Neuronal stem cell (in vitro differentiated cells): ENCODE measurements around the gene GGT6.
A peak's percentile ranks its signal among the peaks of the same experiment; 100 is the strongest.
"Not testable (repeated sequence)": the region's sequence is repeated elsewhere in the genome, so short reads cannot be mapped to it uniquely, and the experiment has no call there.

Experiments used
- DNase-seq: peaks from one replicate; pipeline ENCODE4 v3.0.0-alpha.2; 2013; ENCODE audit warnings: low spot score
- H2AFZ ChIP-seq: one replicate; pipeline ENCODE4 v1.6.1; 2013; ENCODE audit warnings: mild to moderate bottlenecking, low read length, inconsistent platforms
- H2AK5ac ChIP-seq: 2 replicates; pipeline ENCODE4 v1.6.1; 2013; ENCODE audit warnings: low read depth, mild to moderate bottlenecking, inconsistent platforms, low read length, moderate library complexity, mixed read lengths
- H2BK120ac ChIP-seq: 2 replicates; pipeline ENCODE4 v1.6.1; 2013; ENCODE audit warnings: low read depth, mild to moderate bottlenecking, inconsistent platforms, low read length, moderate library complexity, mixed read lengths
- H2BK12ac ChIP-seq: one replicate; pipeline ENCODE4 v1.6.1; 2013; ENCODE audit warnings: low read length, inconsistent platforms
- H2BK15ac ChIP-seq: 2 replicates; pipeline ENCODE4 v1.6.1; 2013; ENCODE audit warnings: mild to moderate bottlenecking, low read length, inconsistent platforms, mixed read lengths
- H2BK5ac ChIP-seq: one replicate; pipeline ENCODE4 v1.6.1; 2013; ENCODE audit warnings: inconsistent platforms, mild to moderate bottlenecking, low read length, moderate library complexity
- H3K14ac ChIP-seq: one replicate; pipeline ENCODE4 v1.6.1; 2013; ENCODE audit warnings: low read length, inconsistent platforms
- H3K18ac ChIP-seq: 2 replicates; pipeline ENCODE4 v1.6.1; 2013; ENCODE audit warnings: low read length, inconsistent platforms
- H3K23ac ChIP-seq: 2 replicates; pipeline ENCODE4 v1.6.1; 2013; ENCODE audit warnings: low read depth, mild to moderate bottlenecking, mixed read lengths, low read length, inconsistent platforms; ENCODE audit not compliant: poor library complexity
- H3K27ac ChIP-seq: replicated peaks from 3 replicates; pipeline ENCODE4 v1.5.1; 2013; ENCODE audit warnings: low read length, inconsistent platforms
- H3K27me3 ChIP-seq, 3 experiments: 2 replicates each; pipeline ENCODE4 v1.6.1; 2013; ENCODE audit warnings: low read length in 3 of 3, mild to moderate bottlenecking in 2 of 3, inconsistent platforms in 1 of 3, low read depth in 1 of 3, mixed read lengths in 1 of 3, moderate library complexity in 1 of 3; ENCODE audit not compliant: control insufficient read depth in 3 of 3, insufficient read depth in 3 of 3
- H3K36me3 ChIP-seq, 2 donors: replicated peaks in 1 of 2; 2 replicates each; pipeline ENCODE4 v1.6.1; 2013; ENCODE audit warnings: low read length in 2 of 2; ENCODE audit not compliant: control insufficient read depth in 2 of 2, insufficient read depth in 2 of 2
- H3K4ac ChIP-seq: 2 replicates; pipeline ENCODE4 v1.6.1; 2013; ENCODE audit warnings: inconsistent platforms, mild to moderate bottlenecking, low read length, moderate library complexity
- H3K4me1 ChIP-seq, 2 donors: 1 replicate in 1 of 2; 2 replicates in 1 of 2; pipeline ENCODE4 v1.6.1; 2013; ENCODE audit warnings: low read length in 2 of 2, low read depth in 1 of 2; ENCODE audit not compliant: control insufficient read depth in 2 of 2, insufficient read depth in 1 of 2
- H3K4me2 ChIP-seq: one replicate; pipeline ENCODE4 v1.6.1; 2013; ENCODE audit warnings: mild to moderate bottlenecking, low read length, inconsistent platforms; ENCODE audit not compliant: insufficient read depth, poor library complexity, severe bottlenecking
- H3K4me3 ChIP-seq, 2 donors: 2 replicates each; pipeline ENCODE4 v1.5.1; 2013; ENCODE audit warnings: low read length in 2 of 2, mild to moderate bottlenecking in 2 of 2, inconsistent platforms in 1 of 2, moderate library complexity in 1 of 2
- H3K79me1 ChIP-seq: one replicate; pipeline ENCODE4 v1.6.1; 2013; ENCODE audit warnings: low read depth, mild to moderate bottlenecking, inconsistent platforms, low read length, moderate library complexity
- H3K9ac ChIP-seq: one replicate; pipeline ENCODE4 v1.6.1; 2013; ENCODE audit warnings: mild to moderate bottlenecking, low read depth, low read length, inconsistent platforms; ENCODE audit not compliant: poor library complexity
- H3K9me3 ChIP-seq, 2 donors: replicated peaks in 1 of 2; 2 replicates each; pipeline versions ENCODE3 to v1.6.1; 2013; ENCODE audit warnings: low read length in 2 of 2, mild to moderate bottlenecking in 2 of 2, inconsistent platforms in 1 of 2, low read depth in 1 of 2, mixed read lengths in 1 of 2, moderate library complexity in 1 of 2; ENCODE audit not compliant: control insufficient read depth in 2 of 2, insufficient read depth in 1 of 2
- H4K8ac ChIP-seq: one replicate; pipeline ENCODE4 v1.6.1; 2013; ENCODE audit warnings: low read depth, mild to moderate bottlenecking, inconsistent platforms, low read length, moderate library complexity
- H4K91ac ChIP-seq: one replicate; pipeline ENCODE4 v1.6.1; 2013; ENCODE audit warnings: low read length, low read depth, mild to moderate bottlenecking, inconsistent platforms; ENCODE audit not compliant: poor library complexity
- WGBS, 2 donors: extraction: QIAGEN DNeasy Blood & Tissue Kit; methylation state at CpG; one replicate each; pipeline ENCODE4 v1.1.7; 2013; ENCODE audit warnings: missing lambda C conversion rate in 2 of 2, mixed read lengths in 1 of 2; ENCODE audit not compliant: insufficient read length in 2 of 2, insufficient replicate concordance in 1 of 2; ENCODE audit errors: extremely low coverage in 2 of 2; 5-methylcytosine and 5-hydroxymethylcytosine counted together

The GGT6 gene

GRCh38 chr17:4580291-4580690 is 19.9 kb upstream of the GGT6 start:
- Histone ChIP-seq H2BK5ac (peak overlapping the region; percentile 60), H2BK12ac (no peak overlapping the region), H3K4me1 (peaks cover 24 to 33% of the 10 kb centered on the region in 2 donors), H3K4me3 (no peak overlapping the region), H3K18ac (peak overlapping the region; percentile 71), H4K91ac (no peak overlapping the region), H3K9ac (no peak overlapping the region), H2AK5ac (peak overlapping the region; percentile 98), H4K8ac (peak overlapping the region; percentile 65), H3K27me3 (peaks cover 4 to 53% (median 19%) of the 10 kb centered on the region in 3 experiments), H3K79me1 (peaks cover 10% of the 10 kb centered on the region), H3K27ac (no peak overlapping the region), H3K36me3 (no peaks in the 10 kb centered on the region), H3K4me2 (no peak overlapping the region), H3K14ac (peak overlapping the region; percentile 82), H2BK120ac (no peak overlapping the region), H2AFZ (no peak overlapping the region), H3K4ac (no peak overlapping the region), H3K9me3 (peaks cover 0 to 2% of the 10 kb centered on the region in 2 donors), H2BK15ac (peak overlapping the region; percentile 45), H3K23ac (peak overlapping the region; percentile 73)
- WGBS, 2 donors: no CpG with 5 or more reads among the region's 7 CpGs
- no peak for DNase-seq

GRCh38 chr17:4579678-4580077 is 19.3 kb upstream of the GGT6 start:
- peak overlapping the region; percentile 45 for H2BK15ac ChIP-seq
- H3K36me3 ChIP-seq: no peaks in the 10 kb centered on the region
- no peak overlapping the region for H2AFZ ChIP-seq
- peak overlapping the region; percentile 27 for H3K14ac ChIP-seq
- H3K79me1 ChIP-seq: peaks cover 6% of the 10 kb centered on the region
- H3K27me3 ChIP-seq: peaks cover 0 to 47% (median 13%) of the 10 kb centered on the region in 3 experiments
- no peak overlapping the region for H3K27ac ChIP-seq
- peak overlapping the region; percentile 28 for H2AK5ac ChIP-seq
- no peak overlapping the region for H3K4me3 ChIP-seq
- H2BK12ac ChIP-seq: no peak overlapping the region
- peak overlapping the region; percentile 60 for H2BK5ac ChIP-seq
- H3K4me2 ChIP-seq: no peak overlapping the region
- peak overlapping the region; percentile 21 for H3K9ac ChIP-seq
- H3K9me3 ChIP-seq: peaks cover 0 to 2% of the 10 kb centered on the region in 2 donors
- H2BK120ac ChIP-seq: no peak overlapping the region
- H4K91ac ChIP-seq: no peak overlapping the region
- peak overlapping the region; percentile 73 for H3K23ac ChIP-seq
- no peak for DNase-seq
- H3K4ac ChIP-seq: no peak overlapping the region
- peaks cover 24 to 29% of the 10 kb centered on the region in 2 donors for H3K4me1 ChIP-seq
- no peak overlapping the region for H3K18ac ChIP-seq
- no peak overlapping the region for H4K8ac ChIP-seq
- no CpG with 5 or more reads among the region's 11 CpGs for WGBS, 2 donors

GRCh38 chr17:4578349-4578748 is 18.0 kb upstream of the GGT6 start:
- not testable (repeated sequence) for H3K9me3 ChIP-seq, H4K8ac ChIP-seq, H3K4me2 ChIP-seq, H2AK5ac ChIP-seq, H4K91ac ChIP-seq, H3K14ac ChIP-seq, H3K23ac ChIP-seq, H3K36me3 ChIP-seq, H2BK15ac ChIP-seq, H3K4me3 ChIP-seq, H3K4ac ChIP-seq, H3K79me1 ChIP-seq, H2BK120ac ChIP-seq, H2BK5ac ChIP-seq, H3K18ac ChIP-seq, H3K9ac ChIP-seq, H2BK12ac ChIP-seq, DNase-seq, H2AFZ ChIP-seq, H3K27ac ChIP-seq
- no CpG with 5 or more reads among the region's 24 CpGs for WGBS, 2 donors
- H3K27me3 ChIP-seq: peaks cover 0 to 34% (median 4%) of the 10 kb centered on the region in 3 experiments
- H3K4me1 ChIP-seq: peaks cover 21 to 27% of the 10 kb centered on the region in 2 donors

- no peaks in the 10 kb centered on the region for H3K36me3 ChIP-seq
- H3K4me3 ChIP-seq: no peak overlapping the region
- H3K4me2 ChIP-seq: no peak overlapping the region
- H4K8ac ChIP-seq: peak overlapping the region; percentile 94
- H4K91ac ChIP-seq: peak overlapping the region; percentile 34
- H3K27ac ChIP-seq: peak overlapping the region; percentile 84
- no peak overlapping the region for H3K14ac ChIP-seq
- H2BK12ac ChIP-seq: peak overlapping the region; percentile 12
- peak overlapping the region; percentile 90 for H2BK15ac ChIP-seq
- peak overlapping the region; percentile 89 for H2BK120ac ChIP-seq
- no peak overlapping the region for H3K4ac ChIP-seq
- H3K18ac ChIP-seq: peak overlapping the region; percentile 98
- H3K4me1 ChIP-seq: peaks cover 21 to 24% of the 10 kb centered on the region in 2 donors
- peak overlapping the region; percentile 95 for H2AK5ac ChIP-seq
- no peak overlapping the region for H3K23ac ChIP-seq
- H3K79me1 ChIP-seq: peaks cover 6% of the 10 kb centered on the region
- peak overlapping the region; percentile 91 for H2AFZ ChIP-seq
- no CpG with 5 or more reads among the region's 8 CpGs for WGBS, 2 donors
- peaks cover 0 to 2% of the 10 kb centered on the region in 2 donors for H3K9me3 ChIP-seq
- no peak for DNase-seq
- peak overlapping the region; percentile 98 for H2BK5ac ChIP-seq
- H3K9ac ChIP-seq: no peak overlapping the region
- H3K27me3 ChIP-seq: peaks cover 0 to 25% (median 0%) of the 10 kb centered on the region in 3 experiments
Measured at GRCh38 chr17:4577386-4577993, 17.1 kb upstream of the GGT6 start.
